Caco-2 (cell line): ENCODE data around the gene OTOF. TPM values are rescaled to one million over a fixed set of nuclear protein-coding genes. Genes with fewer than 3 reads are reported as not detected.

Experiments
- BruUV-seq: library from RNA; stranded (reverse); fragments of 400-500 nt; replicated peaks from 2 replicates; lab custom pipeline; 2021; lab: Mats Ljungman, UMichigan
- CTCF ChIA-PET: fragments of 300-600 bp; sonication (Branson Sonifier 250); formaldehyde crosslinking; loops from one replicate; lab custom pipeline; 2022; ENCODE audit warnings: antibody characterized with exemption; lab: Charles Lee
- POLR2A ChIA-PET: fragments of 300-600 bp; sonication (Branson Sonifier 250); formaldehyde crosslinking; loops from one replicate; lab custom pipeline; 2022; ENCODE audit warnings: antibody characterized with exemption; lab: Charles Lee
- DNase-seq, 2 experiments: peaks; one replicate each; pipeline versions ENCODE4 v3.0.0 to v3.0.0-alpha.2; 2020 to 2022
- H3K27me3 ChIP-seq: replicated peaks from 2 replicates; pipeline ENCODE4 v1.6.0; 2011; ENCODE audit warnings: low read length; ENCODE audit not compliant: control insufficient read depth, insufficient read depth
- H3K36me3 ChIP-seq: 2 replicates; pipeline ENCODE4 v1.5.1; 2011; ENCODE audit warnings: low read length; ENCODE audit not compliant: control insufficient read depth, insufficient read depth
- H3K4me1 ChIP-seq: fragments of 250-450 bp; sonication (Bioruptor Pico); 2 replicates; pipeline ENCODE4 v1.5.1; 2020; ENCODE audit warnings: mild to moderate bottlenecking
- H3K4me3 ChIP-seq: 2 replicates; pipeline ENCODE4 v1.5.1; 2011; ENCODE audit warnings: low read depth, mild to moderate bottlenecking, control low read depth, low read length
- H3K9me3 ChIP-seq: fragments of 250-450 bp; sonication (Bioruptor Pico); 2 replicates; pipeline ENCODE4 v1.5.1; 2020; ENCODE audit warnings: mild to moderate bottlenecking, moderate library complexity
- H3K27ac Mint-ChIP-seq: one replicate; pipeline ENCODE4 v1.8.0; 2022; ENCODE audit warnings: mixed read lengths; ENCODE audit not compliant: unreplicated experiment
- H3K27me3 Mint-ChIP-seq: one replicate; pipeline ENCODE4 v1.8.0; 2022; ENCODE audit warnings: mixed read lengths; ENCODE audit not compliant: insufficient read depth, unreplicated experiment
- H3K36me3 Mint-ChIP-seq: one replicate; pipeline ENCODE4 v1.8.0; 2022; ENCODE audit warnings: mild to moderate bottlenecking, mixed read lengths; ENCODE audit not compliant: insufficient read depth, unreplicated experiment
- H3K4me1 Mint-ChIP-seq: one replicate; pipeline ENCODE4 v1.8.0; 2022; ENCODE audit warnings: low read depth, mixed read lengths; ENCODE audit not compliant: unreplicated experiment
- H3K4me3 Mint-ChIP-seq: one replicate; pipeline ENCODE4 v1.8.0; 2022; ENCODE audit warnings: mild to moderate bottlenecking, moderate library complexity, mixed read lengths; ENCODE audit not compliant: unreplicated experiment
- H3K9me3 Mint-ChIP-seq: one replicate; pipeline ENCODE4 v1.8.0; 2022; ENCODE audit warnings: mixed read lengths; ENCODE audit not compliant: unreplicated experiment
- CTCF ChIP-seq, 2 experiments: fragments of 200-600 bp in 1 of 2; IDR thresholded peaks; 1 replicate in 1 of 2; 2 replicates in 1 of 2; pipeline versions ENCODE4 v1.5.1 to v1.8.0; 2011 to 2022; ENCODE audit warnings: antibody characterized with exemption in 1 of 2, control low read depth in 1 of 2, inconsistent platforms in 1 of 2, low read depth in 1 of 2, low read length in 1 of 2, mild to moderate bottlenecking in 1 of 2, moderate library complexity in 1 of 2; ENCODE audit not compliant: insufficient read depth in 1 of 2, severe bottlenecking in 1 of 2, unreplicated experiment in 1 of 2
- intact Hi-C: fragments of 100-400 bp; cut with micrococcal nuclease; formaldehyde crosslinking; loops from one replicate; pipeline ENCODE4 v1.10.0; 2022; ENCODE audit not compliant: unreplicated experiment
- total RNA-seq: library from RNA; stranded (reverse); gene quantifications from 2 replicates; pipeline ENCODE4 v1.2.3, GENCODE V29; 2022

Gene OTOF
- total RNA-seq, 1 experiment from 2014 or later: 0.09 TPM

GRCh38 chr2:26484579-26484978 is 6.7 kb upstream of the OTOF start:
- H3K9me3 Mint-ChIP-seq: no peaks in the 10 kb centered on the region
- BruUV-seq: no TSS peak
- H3K4me1 Mint-ChIP-seq: no peaks in the 10 kb centered on the region
- no peak for TF ChIP-seq CTCF (IDR thresholded peaks at IDR 0.05; ENCODE audit: insufficient read depth in 1 of 2, low read depth in 1 of 2, low read length in 1 of 2, severe bottlenecking in 1 of 2, unreplicated experiment in 1 of 2)
- no peak for DNase-seq
- Histone ChIP-seq H3K4me1 (peaks cover 9% of the 10 kb centered on the region), H3K9me3 (no peaks in the 10 kb centered on the region), H3K36me3 (no peaks in the 10 kb centered on the region), H3K4me3 (no peak overlapping the region), H3K27me3 (no peaks in the 10 kb centered on the region)
- H3K36me3 Mint-ChIP-seq: no peaks in the 10 kb centered on the region
- intact Hi-C loops: no loop called here
- POLR2A ChIA-PET: no interaction called here
- no peaks in the 10 kb centered on the region for H3K27me3 Mint-ChIP-seq
- H3K4me3 Mint-ChIP-seq: no peak overlapping the region
- CTCF ChIA-PET: no interaction called here
- no peak overlapping the region for H3K27ac Mint-ChIP-seq

GRCh38 chr2:26483957-26484565 is 6.1 kb upstream of the OTOF start:
- TF ChIP-seq CTCF (IDR thresholded peaks at IDR 0.05; ENCODE audit: insufficient read depth in 1 of 2, low read depth in 1 of 2, low read length in 1 of 2, severe bottlenecking in 1 of 2, unreplicated experiment in 1 of 2): no peak
- Mint-ChIP-seq H3K27ac (no peak overlapping the region), H3K4me1 (no peaks in the 10 kb centered on the region), H3K4me3 (no peak overlapping the region), H3K36me3 (no peaks in the 10 kb centered on the region), H3K27me3 (no peaks in the 10 kb centered on the region), H3K9me3 (no peaks in the 10 kb centered on the region)
- Histone ChIP-seq H3K27me3 (no peaks in the 10 kb centered on the region), H3K4me3 (no peak overlapping the region), H3K4me1 (peaks cover 11% of the 10 kb centered on the region), H3K36me3 (no peaks in the 10 kb centered on the region), H3K9me3 (no peaks in the 10 kb centered on the region)
- no peak for DNase-seq
- intact Hi-C loops: no loop called here
- ChIA-PET POLR2A (no interaction called here), CTCF (no interaction called here)
- no TSS peak for BruUV-seq

GRCh38 chr2:26483516-26483915 is 5.6 kb upstream of the OTOF start:
- Histone ChIP-seq H3K4me3 (no peak overlapping the region), H3K9me3 (no peaks in the 10 kb centered on the region), H3K27me3 (no peaks in the 10 kb centered on the region), H3K4me1 (peaks cover 11% of the 10 kb centered on the region), H3K36me3 (no peaks in the 10 kb centered on the region)
- BruUV-seq: no TSS peak
- Mint-ChIP-seq H3K36me3 (no peaks in the 10 kb centered on the region), H3K27me3 (no peaks in the 10 kb centered on the region), H3K27ac (no peak overlapping the region), H3K4me3 (no peak overlapping the region), H3K9me3 (no peaks in the 10 kb centered on the region), H3K4me1 (no peaks in the 10 kb centered on the region)
- DNase-seq: no peak
- POLR2A ChIA-PET: no interaction called here
- CTCF ChIA-PET: no interaction called here
- TF ChIP-seq CTCF (IDR thresholded peaks at IDR 0.05; ENCODE audit: insufficient read depth in 1 of 2, low read depth in 1 of 2, low read length in 1 of 2, severe bottlenecking in 1 of 2, unreplicated experiment in 1 of 2): no peak
- intact Hi-C loops: no loop called here
